ENCODE measurements around the gene SHCBP1L. TPM values are rescaled to one million over a fixed set of nuclear protein-coding genes. Genes with fewer than 3 reads are reported as not detected.
"Not testable (repeated sequence)": the region's sequence is repeated elsewhere in the genome, so short reads cannot be mapped to it uniquely, and the experiment has no call there.

Gene SHCBP1L
- total RNA-seq, 1 donor from 2014 or later, result not detected

DNA sequence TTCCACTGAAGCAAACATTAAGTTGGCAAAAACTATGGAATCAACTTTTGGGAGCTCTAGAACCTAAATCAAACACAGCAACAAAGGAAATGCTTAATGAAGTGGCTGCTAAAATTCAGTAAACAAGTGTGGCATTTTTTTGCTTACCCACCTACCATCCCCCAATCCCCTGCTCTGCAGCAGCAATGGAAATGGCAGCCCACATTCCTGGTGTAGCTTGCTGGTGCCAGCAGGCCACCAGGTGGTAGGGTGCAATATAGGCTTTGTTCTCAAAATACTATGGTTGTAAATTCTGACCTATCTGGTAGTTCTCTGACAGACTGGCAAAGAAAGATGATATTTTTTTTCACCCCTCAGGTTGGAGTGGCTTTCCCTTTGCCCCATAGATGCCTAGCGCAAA, 42.8 kb downstream of the SHCBP1L start:
- no peak for DNase-seq
- TF ChIP-seq, protein P1, sequence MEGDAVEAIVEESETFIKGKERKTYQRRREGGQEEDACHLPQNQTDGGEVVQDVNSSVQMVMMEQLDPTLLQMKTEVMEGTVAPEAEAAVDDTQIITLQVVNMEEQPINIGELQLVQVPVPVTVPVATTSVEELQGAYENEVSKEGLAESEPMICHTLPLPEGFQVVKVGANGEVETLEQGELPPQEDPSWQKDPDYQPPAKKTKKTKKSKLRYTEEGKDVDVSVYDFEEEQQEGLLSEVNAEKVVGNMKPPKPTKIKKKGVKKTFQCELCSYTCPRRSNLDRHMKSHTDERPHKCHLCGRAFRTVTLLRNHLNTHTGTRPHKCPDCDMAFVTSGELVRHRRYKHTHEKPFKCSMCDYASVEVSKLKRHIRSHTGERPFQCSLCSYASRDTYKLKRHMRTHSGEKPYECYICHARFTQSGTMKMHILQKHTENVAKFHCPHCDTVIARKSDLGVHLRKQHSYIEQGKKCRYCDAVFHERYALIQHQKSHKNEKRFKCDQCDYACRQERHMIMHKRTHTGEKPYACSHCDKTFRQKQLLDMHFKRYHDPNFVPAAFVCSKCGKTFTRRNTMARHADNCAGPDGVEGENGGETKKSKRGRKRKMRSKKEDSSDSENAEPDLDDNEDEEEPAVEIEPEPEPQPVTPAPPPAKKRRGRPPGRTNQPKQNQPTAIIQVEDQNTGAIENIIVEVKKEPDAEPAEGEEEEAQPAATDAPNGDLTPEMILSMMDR (IDR thresholded peaks at IDR 0.05; ENCODE audit: partially characterized antibody, unreplicated experiment), result no peak
- Mint-ChIP-seq H3K4me1 (ENCODE audit: low read depth, unreplicated experiment) (no peaks in the 10 kb centered on the region), H3K9me3 (ENCODE audit: unreplicated experiment) (peaks cover 2% of the 10 kb centered on the region), H3K27me3 (ENCODE audit: unreplicated experiment) (no peaks in the 10 kb centered on the region), H3K27ac (ENCODE audit: unreplicated experiment) (no peak overlapping the region), H3K36me3 (ENCODE audit: unreplicated experiment) (peaks cover 6% of the 10 kb centered on the region), H3K4me3 (ENCODE audit: unreplicated experiment) (no peak overlapping the region)

- H3K36me3 Mint-ChIP-seq (ENCODE audit: unreplicated experiment), result peaks cover 6% of the 10 kb centered on the region
Measured at GRCh38 chr1:182909578-182909977, 43.4 kb downstream of the SHCBP1L start.

DNA sequence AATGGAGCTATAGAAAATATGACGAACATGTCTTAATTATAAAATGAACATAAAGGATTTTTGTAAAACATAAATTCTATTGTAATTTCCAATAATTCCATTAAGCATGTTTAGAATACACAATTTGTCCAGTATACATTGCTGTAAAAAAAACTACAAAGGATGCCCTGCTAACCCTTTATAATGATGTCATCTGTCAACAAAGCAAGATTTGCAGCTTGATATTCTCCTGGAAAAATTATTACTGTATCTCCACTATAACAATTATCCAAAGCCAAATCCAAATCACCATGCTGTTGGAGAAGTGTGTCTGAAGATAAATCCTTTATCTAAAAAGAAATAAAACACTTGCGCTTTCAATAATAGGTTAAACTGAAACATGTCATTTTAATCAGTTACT, 47.6 kb downstream of the SHCBP1L start:
- no peaks in the 10 kb centered on the region for H3K36me3 Mint-ChIP-seq (ENCODE audit: unreplicated experiment)
- H3K27ac Mint-ChIP-seq (ENCODE audit: unreplicated experiment), result no peak overlapping the region
- no peak overlapping the region for H3K4me3 Mint-ChIP-seq (ENCODE audit: unreplicated experiment)
- H3K4me1 Mint-ChIP-seq (ENCODE audit: low read depth, unreplicated experiment), result no peaks in the 10 kb centered on the region
- DNase-seq, result no peak
- TF ChIP-seq, protein P1 (IDR thresholded peaks at IDR 0.05; ENCODE audit: partially characterized antibody, unreplicated experiment), result no peak
- H3K9me3 Mint-ChIP-seq (ENCODE audit: unreplicated experiment), result peaks cover under 1% of the 10 kb centered on the region
- no peaks in the 10 kb centered on the region for H3K27me3 Mint-ChIP-seq (ENCODE audit: unreplicated experiment)

More at GRCh38 chr1:182909578-182909977, 43.4 kb downstream of the SHCBP1L start:
- Mint-ChIP-seq H3K4me1 (ENCODE audit: low read depth, unreplicated experiment) (no peaks in the 10 kb centered on the region), H3K9me3 (ENCODE audit: unreplicated experiment) (peaks cover 2% of the 10 kb centered on the region), H3K4me3 (ENCODE audit: unreplicated experiment) (no peak overlapping the region), H3K27ac (ENCODE audit: unreplicated experiment) (no peak overlapping the region), H3K27me3 (ENCODE audit: unreplicated experiment) (no peaks in the 10 kb centered on the region)
- DNase-seq, result no peak
- TF ChIP-seq, protein P1 (IDR thresholded peaks at IDR 0.05; ENCODE audit: partially characterized antibody, unreplicated experiment), result no peak

DNA sequence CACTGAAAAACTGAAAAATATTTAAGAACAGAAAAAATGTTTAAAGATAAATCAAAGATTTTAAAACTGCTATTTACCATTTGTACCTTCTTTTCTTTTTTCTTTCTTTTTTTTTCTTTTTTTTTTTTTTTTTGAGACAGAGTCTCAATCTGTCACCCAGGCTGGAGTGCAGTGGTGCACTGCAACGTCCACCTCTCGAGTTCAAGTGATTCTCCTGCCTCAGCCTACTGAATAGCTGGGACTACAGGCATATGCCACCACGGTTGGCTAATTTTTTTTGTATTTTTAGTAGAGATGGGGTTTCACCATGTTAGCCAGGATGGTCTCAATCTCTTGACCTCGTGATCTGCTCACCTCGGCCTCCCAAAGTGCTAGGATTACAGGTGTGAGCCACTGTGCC, 51.0 kb downstream of the SHCBP1L start:
- not testable (repeated sequence) for H3K27me3 Mint-ChIP-seq (ENCODE audit: unreplicated experiment); H3K4me3 Mint-ChIP-seq (ENCODE audit: unreplicated experiment); H3K27ac Mint-ChIP-seq (ENCODE audit: unreplicated experiment); H3K9me3 Mint-ChIP-seq (ENCODE audit: unreplicated experiment); H3K36me3 Mint-ChIP-seq (ENCODE audit: unreplicated experiment); H3K4me1 Mint-ChIP-seq (ENCODE audit: low read depth, unreplicated experiment); DNase-seq

- Mint-ChIP-seq H3K4me3 (ENCODE audit: unreplicated experiment) (no peak overlapping the region), H3K27me3 (ENCODE audit: unreplicated experiment) (no peaks in the 10 kb centered on the region), H3K9me3 (ENCODE audit: unreplicated experiment) (peaks cover 2% of the 10 kb centered on the region), H3K36me3 (ENCODE audit: unreplicated experiment) (no peaks in the 10 kb centered on the region), H3K4me1 (ENCODE audit: low read depth, unreplicated experiment) (no peaks in the 10 kb centered on the region), H3K27ac (ENCODE audit: unreplicated experiment) (no peak overlapping the region)
- no peak for DNase-seq
- TF ChIP-seq, protein P1 (IDR thresholded peaks at IDR 0.05; ENCODE audit: partially characterized antibody, unreplicated experiment), result no peak
Measured at GRCh38 chr1:182897696-182898095, 55.3 kb downstream of the SHCBP1L start.
